LoVo (cell line): Measurements from ENCODE around the gene SHROOM4.

ENCODE experiments used
- DNase-seq: peaks from one replicate; pipeline ENCODE4 v3.0.0-alpha.2; 2016; ENCODE audit warnings: low spot score

The SHROOM4 gene

GRCh38 chrX:50707955-50708699 lies 105.9 kb downstream of the SHROOM4 start:
- no peak for DNase-seq

- no peak for DNase-seq
Observed at GRCh38 chrX:50707405-50707804, 106.6 kb downstream of the SHROOM4 start.

GRCh38 chrX:50705042-50705441 lies 109.0 kb downstream of the SHROOM4 start:
- DNase-seq, result no peak

DNA sequence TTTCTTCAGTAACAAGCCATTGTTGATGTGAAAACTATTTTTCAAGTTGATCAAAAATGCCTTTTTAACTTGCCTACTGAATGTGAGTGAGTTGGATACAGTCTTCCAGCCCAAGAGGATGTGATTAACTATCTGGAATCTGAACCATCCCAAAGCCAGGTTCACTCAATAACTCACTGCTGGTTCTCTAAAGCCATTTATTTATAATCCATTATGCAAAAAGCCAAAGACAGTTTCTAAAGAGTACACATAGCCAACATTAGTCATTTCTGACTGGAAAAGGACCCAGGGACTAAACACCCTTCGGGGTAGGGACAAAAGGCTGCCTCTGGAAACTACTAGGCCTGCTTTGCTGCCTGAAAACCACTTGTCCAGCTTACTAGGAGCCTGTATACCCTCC lies 109.6 kb downstream of the SHROOM4 start:
- no peak for DNase-seq

DNA sequence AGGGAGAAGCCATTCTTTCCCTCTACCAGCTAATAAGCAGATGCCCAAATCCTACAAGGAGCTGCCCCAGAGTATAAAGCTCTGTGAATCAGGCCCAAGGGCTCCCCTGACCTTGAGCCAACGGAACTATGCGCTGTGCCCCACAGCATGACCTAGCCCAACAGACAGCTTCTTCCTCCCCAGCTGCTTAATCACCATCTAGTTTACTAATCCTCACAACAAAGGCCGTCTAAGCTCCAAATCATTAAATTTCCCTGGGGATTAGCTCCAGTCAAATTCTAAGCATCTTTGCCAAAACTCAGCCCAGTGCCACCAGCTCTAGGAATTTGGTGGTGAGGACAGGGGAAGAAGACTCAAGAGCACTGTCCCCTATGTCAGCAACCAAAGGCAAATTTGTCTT lies 113.1 kb downstream of the SHROOM4 start:
- DNase-seq, result no peak

DNA sequence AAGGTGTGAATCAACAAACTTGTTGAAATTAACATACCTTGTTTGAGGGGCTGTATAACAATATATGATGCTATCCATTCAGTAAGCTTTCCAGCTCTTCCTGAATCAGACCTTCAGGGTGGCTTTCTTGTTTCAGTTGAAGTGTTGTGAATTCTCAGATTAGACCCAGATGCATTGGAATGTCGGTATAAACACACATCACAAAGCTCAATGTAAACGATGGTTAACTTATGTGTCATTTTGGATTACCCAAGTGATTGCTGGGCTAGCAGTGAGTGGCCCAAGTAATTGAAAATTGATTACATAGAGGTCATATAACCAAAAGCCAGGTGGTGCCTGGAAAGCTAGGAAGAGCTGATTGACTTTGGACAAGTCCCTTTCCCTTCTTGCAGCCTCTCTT lies 115.0 kb downstream of the SHROOM4 start:
- DNase-seq, result no peak

GRCh38 chrX:50697691-50698090 lies 116.3 kb downstream of the SHROOM4 start:
- peak; percentile 15 for DNase-seq

- peak; percentile 34 for DNase-seq
Observed at GRCh38 chrX:50691820-50692219, 122.2 kb downstream of the SHROOM4 start.

GRCh38 chrX:50684871-50685270 lies 129.1 kb downstream of the SHROOM4 start:
- DNase-seq, result no peak

DNA sequence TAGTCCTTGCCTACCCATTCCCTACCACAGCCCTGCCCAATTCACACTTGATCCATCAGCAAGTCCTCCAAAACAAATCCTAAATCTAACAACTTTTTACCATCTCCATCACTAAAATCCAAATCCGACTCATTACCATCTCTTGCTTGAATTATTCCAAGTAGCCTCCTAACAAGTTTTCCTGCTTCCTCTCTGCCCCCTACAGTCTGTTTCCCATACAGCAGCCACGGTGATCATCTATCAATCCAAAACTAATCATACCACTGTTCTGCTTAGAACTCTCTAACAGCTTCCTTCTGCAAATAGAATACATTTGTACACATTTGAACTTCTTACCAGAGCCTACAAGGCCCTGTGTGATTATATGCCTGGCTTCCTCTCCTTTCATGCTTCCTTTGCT lies 133.0 kb downstream of the SHROOM4 start:
- no peak for DNase-seq

- no peak for DNase-seq
Observed at GRCh38 chrX:50677789-50678188, 136.2 kb downstream of the SHROOM4 start.

- no peak for DNase-seq
Observed at GRCh38 chrX:50671661-50672060, 142.3 kb downstream of the SHROOM4 start.

GRCh38 chrX:50668860-50669259 lies 145.1 kb downstream of the SHROOM4 start:
- no peak for DNase-seq

GRCh38 chrX:50648156-50648555 lies 165.8 kb downstream of the SHROOM4 start:
- no peak for DNase-seq

DNA sequence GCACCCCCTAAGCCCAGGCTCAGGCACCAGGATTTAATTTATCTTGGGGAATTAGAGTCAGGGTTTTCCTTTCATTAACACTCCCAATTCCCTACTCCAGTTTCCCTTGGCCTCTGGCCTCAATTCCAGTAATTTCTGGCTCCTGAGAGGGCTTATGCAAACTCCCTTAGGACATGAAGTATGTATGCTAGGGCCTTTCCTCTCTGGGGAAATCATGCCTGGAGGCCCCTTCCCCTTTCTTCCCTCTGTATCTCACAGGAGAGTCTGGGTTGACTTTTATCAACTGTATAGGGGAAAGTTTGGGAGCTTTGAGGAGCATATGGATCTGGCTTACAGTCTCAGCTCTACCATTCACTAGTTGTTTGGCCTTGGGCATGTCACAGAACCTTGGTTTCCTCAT lies 169.5 kb downstream of the SHROOM4 start:
- DNase-seq, result no peak

- no peak for DNase-seq
Observed at GRCh38 chrX:50643525-50644137, 170.4 kb downstream of the SHROOM4 start.

DNA sequence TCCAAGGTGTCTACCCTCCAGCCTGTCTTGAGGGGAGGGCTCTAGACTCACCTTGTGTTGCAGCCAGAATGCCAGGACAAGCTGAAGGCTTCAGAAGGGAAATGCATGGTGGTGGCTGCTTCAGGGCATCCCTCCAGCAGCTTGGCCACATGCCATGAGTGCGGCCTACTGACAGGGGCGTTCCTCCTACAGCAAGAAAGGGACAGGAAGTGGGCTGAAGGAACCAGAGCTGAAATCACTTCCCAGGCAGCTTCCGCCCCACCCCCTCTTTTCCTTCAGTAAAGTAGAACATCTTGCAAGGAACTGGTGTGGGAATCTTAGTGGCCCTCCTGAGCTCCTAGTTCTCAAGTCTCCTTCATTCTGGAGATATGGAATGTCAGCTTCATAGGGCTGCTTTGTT lies 175.9 kb downstream of the SHROOM4 start:
- DNase-seq, result no peak

GRCh38 chrX:50635817-50636365 lies 178.1 kb downstream of the SHROOM4 start:
- no peak for DNase-seq

DNA sequence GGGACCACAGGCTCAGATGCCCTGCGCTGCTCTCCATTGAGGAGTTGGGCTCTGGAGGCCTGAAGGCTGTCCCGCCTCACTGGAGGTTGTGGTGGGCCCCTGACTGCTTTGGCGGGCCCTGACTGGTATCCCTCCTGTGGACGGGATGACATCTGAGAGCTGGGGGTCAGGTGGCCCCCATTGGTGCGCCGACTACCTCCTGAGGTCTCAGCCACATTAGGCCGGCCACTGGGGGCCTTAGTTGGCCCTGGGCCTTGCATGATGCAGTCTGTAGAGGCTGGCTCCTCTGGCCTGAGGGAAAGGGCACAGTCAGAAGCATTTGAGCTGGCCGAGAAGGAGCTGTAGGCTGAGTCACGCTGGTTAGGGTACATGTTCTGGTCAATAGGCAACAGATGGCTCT lies 178.8 kb downstream of the SHROOM4 start:
- no peak for DNase-seq

DNA sequence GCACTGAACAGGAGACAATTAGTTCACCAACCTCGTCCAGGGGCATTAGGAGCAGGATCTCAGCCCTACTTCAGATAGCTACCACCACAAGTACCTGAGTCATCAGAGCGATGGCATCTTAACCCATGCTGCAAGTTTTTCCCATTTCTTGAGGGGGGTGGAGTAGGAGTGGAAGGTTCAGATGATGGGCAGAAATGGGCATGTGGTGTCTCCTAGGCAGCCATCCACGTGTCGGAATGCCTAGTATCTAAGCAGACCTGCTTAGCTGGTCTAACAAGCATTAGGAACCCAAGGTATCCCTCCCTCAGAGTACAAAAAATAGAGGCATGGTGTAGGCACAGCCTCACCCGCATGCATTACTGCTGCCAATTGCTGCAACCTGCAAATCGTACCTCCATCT lies 184.2 kb downstream of the SHROOM4 start:
- DNase-seq, result no peak

- DNase-seq, result no peak
Observed at GRCh38 chrX:50627696-50628095, 186.3 kb downstream of the SHROOM4 start.

GRCh38 chrX:50626432-50626831 lies 187.6 kb downstream of the SHROOM4 start:
- DNase-seq, result no peak

DNA sequence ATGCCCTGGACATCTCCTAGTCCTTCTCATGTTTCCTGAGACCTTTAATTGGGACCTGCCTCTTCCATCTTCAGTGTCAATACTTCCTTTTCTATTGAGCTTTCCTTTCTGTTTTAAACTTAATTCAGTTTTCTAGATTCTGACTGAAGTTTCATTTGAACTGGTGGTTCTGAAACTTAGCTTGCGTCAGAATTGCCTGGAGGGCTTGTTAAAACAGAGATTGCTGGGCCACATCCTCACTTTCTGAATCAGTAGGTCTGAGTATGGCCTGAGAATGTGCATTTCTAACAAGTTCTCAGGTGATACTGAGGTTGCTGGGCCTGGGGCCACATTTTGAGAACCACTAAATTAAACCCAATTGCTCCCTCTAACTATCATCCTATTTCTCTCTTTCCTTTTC lies 191.2 kb downstream of the SHROOM4 start:
- DNase-seq, result no peak
